ENCODE results near the gene ELF4. TPM values are rescaled to one million over a fixed set of nuclear protein-coding genes. Genes with fewer than 3 reads are reported as not detected.

Gene ELF4
- total and polyA plus RNA-seq, 4 experiments from 2014 or later = 7.4 to 31.3 (median 24.2) TPM

GRCh38 chrX:130066975-130067615, 43.2 kb downstream of the ELF4 start:
- Histone ChIP-seq H3K27ac (ENCODE audit: low read depth, low read length) (no peak overlapping the region), H3K4me1 (ENCODE audit: insufficient read depth, low read length) (no peaks in the 10 kb centered on the region), H3K36me3 (ENCODE audit: insufficient read depth, low read length) (peaks cover 24% of the 10 kb centered on the region), H3K27me3 (ENCODE audit: insufficient read depth, low read length) (no peaks in the 10 kb centered on the region), H3K9me3 (ENCODE audit: control insufficient read depth in 1 of 2, low read length in 2 of 2) (no peaks in the 10 kb centered on the region), H3K4me3 (ENCODE audit: low read length in 2 of 2) (no peak overlapping the region)
- intact Hi-C loops (cut with micrococcal nuclease) = no loop called here
- ChIA-PET CTCF (ENCODE audit: partially characterized antibody) (interaction anchor here (1.7 kb wide), 1 partner anchor 52 kb away, joined by 5 read pairs; no protein-coding TSS in a partner anchor), POLR2A (ENCODE audit: partially characterized antibody) (no interaction called here)
- Mint-ChIP-seq H3K27me3 (no peaks in the 10 kb centered on the region), H3K27ac (no peak overlapping the region), H3K36me3 (peaks cover 3 to 27% of the 10 kb centered on the region in 2 donors), H3K4me1 (peaks cover 0 to 4% (median 0%) of the 10 kb centered on the region in 4 donors), H3K9me3 (no peaks in the 10 kb centered on the region), H3K4me3 (no peak overlapping the region)
- DNase-seq = no peak

- Histone ChIP-seq H3K27me3 (ENCODE audit: insufficient read depth, low read length) (no peaks in the 10 kb centered on the region), H3K36me3 (ENCODE audit: insufficient read depth, low read length) (no peaks in the 10 kb centered on the region), H3K4me1 (ENCODE audit: insufficient read depth, low read length) (peaks cover 7% of the 10 kb centered on the region), H3K27ac (ENCODE audit: low read depth, low read length) (peak overlapping the region; percentile 39), H3K4me3 (ENCODE audit: low read length in 2 of 2) (peak overlapping the region in 1 of 2 donors; percentile 28), H3K9me3 (ENCODE audit: control insufficient read depth in 1 of 2, low read length in 2 of 2) (no peaks in the 10 kb centered on the region)
- intact Hi-C loops (cut with micrococcal nuclease) = loop anchor here (1.0 to 2.0 kb wide), 5 partner anchors 32 to 459 kb away; no protein-coding TSS in a partner anchor
- peaks cover 3 to 17% (median 11%) of the 10 kb centered on the region in 4 donors for H3K4me1 Mint-ChIP-seq
- H3K9me3 Mint-ChIP-seq = no peaks in the 10 kb centered on the region
- ChIA-PET POLR2A (ENCODE audit: partially characterized antibody) (interaction anchor here (0.7 to 2.0 kb wide), 4 partner anchors 14 to 155 kb away, joined by 3 to 9 read pairs (median 4); partner anchors contain the start of gene UTP14A), CTCF (ENCODE audit: partially characterized antibody) (interaction anchor here (0.6 to 2.7 kb wide), 45 partner anchors 8 to 460 kb away, joined by 3 to 95 read pairs (median 4); partner anchors contain the start of gene UTP14A)
- H3K27ac Mint-ChIP-seq = peak overlapping the region in 5 of 7 donors; percentile 27 to 70 (median 55)
- peaks cover 0 to 7% of the 10 kb centered on the region in 2 donors for H3K36me3 Mint-ChIP-seq
- H3K27me3 Mint-ChIP-seq = no peaks in the 10 kb centered on the region
- DNase-seq = peak; percentile 71 to 79 (median 72)
- H3K4me3 Mint-ChIP-seq = peak overlapping the region; percentile 65 to 82 (median 75)
These were observed 49.9 kb downstream of the ELF4 start for GRCh38 chrX:130060122-130061069.

DNA sequence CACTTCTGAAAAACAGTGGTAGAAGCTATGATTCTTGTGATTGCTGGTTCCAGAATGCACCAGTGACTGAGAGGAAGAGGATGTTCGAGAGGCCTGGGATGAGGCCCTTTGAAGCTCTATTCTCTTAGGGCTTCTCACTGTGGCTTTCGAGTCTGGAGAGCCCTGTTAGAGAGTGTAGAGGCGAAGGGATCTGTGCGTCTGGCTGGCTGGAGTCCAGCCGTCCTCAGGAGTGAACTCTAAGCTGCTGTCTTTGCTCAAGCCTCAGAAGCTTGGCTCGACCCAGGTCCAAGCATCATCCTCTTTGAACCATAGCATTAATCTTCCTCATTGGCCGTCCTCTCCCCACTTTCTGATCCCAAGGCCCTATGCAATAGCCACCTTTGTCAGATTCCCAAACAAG, 51.6 kb downstream of the ELF4 start:
- intact Hi-C loops (cut with micrococcal nuclease) = no loop called here
- Mint-ChIP-seq H3K4me3 (no peak overlapping the region), H3K27me3 (no peaks in the 10 kb centered on the region), H3K9me3 (no peaks in the 10 kb centered on the region), H3K27ac (peak overlapping the region in 3 of 7 donors; percentile 57 to 81 (median 59)), H3K36me3 (peaks cover 0 to 11% of the 10 kb centered on the region in 2 donors), H3K4me1 (peaks cover 3 to 17% (median 10%) of the 10 kb centered on the region in 4 donors)
- ChIA-PET CTCF (ENCODE audit: partially characterized antibody) (interaction anchor here (0.8 to 1.6 kb wide), 3 partner anchors 9 to 133 kb away, joined by 3 to 9 read pairs (median 4); no protein-coding TSS in a partner anchor), POLR2A (ENCODE audit: partially characterized antibody) (no interaction called here)
- Histone ChIP-seq H3K27me3 (ENCODE audit: insufficient read depth, low read length) (no peaks in the 10 kb centered on the region), H3K4me3 (ENCODE audit: low read length in 2 of 2) (no peak overlapping the region), H3K36me3 (ENCODE audit: insufficient read depth, low read length) (no peaks in the 10 kb centered on the region), H3K27ac (ENCODE audit: low read depth, low read length) (no peak overlapping the region), H3K9me3 (ENCODE audit: control insufficient read depth in 1 of 2, low read length in 2 of 2) (no peaks in the 10 kb centered on the region), H3K4me1 (ENCODE audit: insufficient read depth, low read length) (peaks cover 7% of the 10 kb centered on the region)
- DNase-seq = no peak

DNA sequence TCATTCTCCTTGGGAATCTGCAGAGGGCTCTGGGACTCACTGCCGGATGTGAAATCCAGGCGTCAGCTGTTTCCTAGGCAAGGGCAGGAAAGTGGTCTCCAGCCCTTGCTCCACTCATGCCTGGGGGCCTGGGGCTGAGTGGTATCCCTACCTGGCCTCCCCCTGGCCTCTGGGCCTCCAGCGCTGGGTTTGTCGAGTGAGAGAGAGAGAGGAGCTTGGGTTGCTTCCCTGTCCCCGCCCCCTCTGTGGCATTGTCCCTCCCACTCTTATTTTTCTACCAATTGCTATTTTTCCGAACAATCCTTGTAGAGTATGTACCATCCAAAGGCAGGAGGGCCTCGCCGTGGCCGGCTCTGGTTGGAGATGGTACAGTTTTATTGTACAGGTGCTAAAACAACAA, 53.1 kb downstream of the ELF4 start:
- H3K4me3 ChIP-seq (ENCODE audit: low read length in 2 of 2) = no peak overlapping the region
- no peaks in the 10 kb centered on the region for H3K36me3 ChIP-seq (ENCODE audit: insufficient read depth, low read length)
- ChIA-PET CTCF (ENCODE audit: partially characterized antibody) (no interaction called here), POLR2A (ENCODE audit: partially characterized antibody) (no interaction called here)
- Mint-ChIP-seq H3K27me3 (no peaks in the 10 kb centered on the region), H3K36me3 (peaks cover 2 to 15% of the 10 kb centered on the region in 2 donors), H3K4me1 (peaks cover 3 to 17% (median 10%) of the 10 kb centered on the region in 4 donors), H3K27ac (no peak overlapping the region), H3K4me3 (no peak overlapping the region), H3K9me3 (no peaks in the 10 kb centered on the region)
- peaks cover 7% of the 10 kb centered on the region for H3K4me1 ChIP-seq (ENCODE audit: insufficient read depth, low read length)
- DNase-seq = no peak
- no peaks in the 10 kb centered on the region for H3K9me3 ChIP-seq (ENCODE audit: control insufficient read depth in 1 of 2, low read length in 2 of 2)
- no peak overlapping the region for H3K27ac ChIP-seq (ENCODE audit: low read depth, low read length)
- H3K27me3 ChIP-seq (ENCODE audit: insufficient read depth, low read length) = no peaks in the 10 kb centered on the region
- intact Hi-C loops (cut with micrococcal nuclease) = no loop called here

- peaks cover 6 to 20% of the 10 kb centered on the region in 2 donors for H3K36me3 Mint-ChIP-seq
- POLR2A ChIA-PET (ENCODE audit: partially characterized antibody) = no interaction called here
- peaks cover 3% of the 10 kb centered on the region for H3K4me1 ChIP-seq (ENCODE audit: insufficient read depth, low read length)
- intact Hi-C loops (cut with micrococcal nuclease) = no loop called here
- no peak for DNase-seq
- H3K4me1 Mint-ChIP-seq = peaks cover 2 to 14% (median 8%) of the 10 kb centered on the region in 4 donors
- CTCF ChIA-PET (ENCODE audit: partially characterized antibody) = no interaction called here
- H3K27me3 Mint-ChIP-seq = no peaks in the 10 kb centered on the region
- no peak overlapping the region for H3K27ac Mint-ChIP-seq
- no peaks in the 10 kb centered on the region for H3K36me3 ChIP-seq (ENCODE audit: insufficient read depth, low read length)
- no peaks in the 10 kb centered on the region for H3K27me3 ChIP-seq (ENCODE audit: insufficient read depth, low read length)
- H3K4me3 ChIP-seq (ENCODE audit: low read length in 2 of 2) = no peak overlapping the region
- no peaks in the 10 kb centered on the region for H3K9me3 Mint-ChIP-seq
- H3K4me3 Mint-ChIP-seq = no peak overlapping the region
- no peak overlapping the region for H3K27ac ChIP-seq (ENCODE audit: low read depth, low read length)
- H3K9me3 ChIP-seq (ENCODE audit: control insufficient read depth in 1 of 2, low read length in 2 of 2) = no peaks in the 10 kb centered on the region
These were observed 54.4 kb downstream of the ELF4 start for GRCh38 chrX:130055899-130056298.

DNA sequence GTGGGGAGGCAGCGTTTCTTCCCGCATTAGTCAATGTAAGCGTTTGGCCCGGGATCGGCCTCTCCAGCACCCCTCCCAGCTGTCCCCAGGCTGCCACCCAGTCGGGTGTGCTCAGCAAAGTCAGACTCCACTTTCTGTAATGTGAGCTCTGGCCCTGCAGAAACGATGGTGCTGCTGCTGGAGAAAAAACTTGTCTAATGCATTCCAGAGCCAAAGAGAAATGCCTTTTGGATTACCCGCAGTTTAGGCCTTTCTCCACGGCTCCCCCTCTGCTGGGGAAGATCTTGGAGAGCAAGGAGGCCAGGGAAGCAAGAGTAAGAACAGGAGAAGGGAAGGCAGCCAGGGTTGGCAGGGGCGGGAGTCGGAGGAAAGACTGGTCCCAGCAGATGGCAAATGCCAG, 55.2 kb downstream of the ELF4 start:
- Mint-ChIP-seq H3K4me3 (no peak overlapping the region), H3K36me3 (peaks cover 6 to 22% of the 10 kb centered on the region in 2 donors), H3K27ac (peak overlapping the region in 1 of 7 donors; percentile 70), H3K27me3 (no peaks in the 10 kb centered on the region), H3K4me1 (peaks cover 2 to 10% (median 6%) of the 10 kb centered on the region in 4 donors), H3K9me3 (no peaks in the 10 kb centered on the region)
- intact Hi-C loops (cut with micrococcal nuclease) = no loop called here
- H3K9me3 ChIP-seq (ENCODE audit: control insufficient read depth in 1 of 2, low read length in 2 of 2) = no peaks in the 10 kb centered on the region
- DNase-seq = no peak
- H3K27ac ChIP-seq (ENCODE audit: low read depth, low read length) = no peak overlapping the region
- H3K4me3 ChIP-seq (ENCODE audit: low read length in 2 of 2) = no peak overlapping the region
- H3K27me3 ChIP-seq (ENCODE audit: insufficient read depth, low read length) = no peaks in the 10 kb centered on the region
- no peaks in the 10 kb centered on the region for H3K36me3 ChIP-seq (ENCODE audit: insufficient read depth, low read length)
- ChIA-PET POLR2A (ENCODE audit: partially characterized antibody) (no interaction called here), CTCF (ENCODE audit: partially characterized antibody) (no interaction called here)
- H3K4me1 ChIP-seq (ENCODE audit: insufficient read depth, low read length) = no peaks in the 10 kb centered on the region

GRCh38 chrX:130053236-130053635, 57.1 kb downstream of the ELF4 start:
- Mint-ChIP-seq H3K9me3 (no peaks in the 10 kb centered on the region), H3K4me3 (no peak overlapping the region), H3K4me1 (no peaks in the 10 kb centered on the region), H3K27ac (no peak overlapping the region), H3K27me3 (no peaks in the 10 kb centered on the region), H3K36me3 (peaks cover 9 to 25% of the 10 kb centered on the region in 2 donors)
- CTCF ChIA-PET (ENCODE audit: partially characterized antibody) = interaction anchor here (1.5 kb wide), 1 partner anchor 24 kb away, joined by 5 read pairs; no protein-coding TSS in a partner anchor
- DNase-seq = no peak
- POLR2A ChIA-PET (ENCODE audit: partially characterized antibody) = no interaction called here
- Histone ChIP-seq H3K27me3 (ENCODE audit: insufficient read depth, low read length) (no peaks in the 10 kb centered on the region), H3K36me3 (ENCODE audit: insufficient read depth, low read length) (no peaks in the 10 kb centered on the region), H3K9me3 (ENCODE audit: control insufficient read depth in 1 of 2, low read length in 2 of 2) (no peaks in the 10 kb centered on the region), H3K27ac (ENCODE audit: low read depth, low read length) (no peak overlapping the region), H3K4me3 (ENCODE audit: low read length in 2 of 2) (no peak overlapping the region), H3K4me1 (ENCODE audit: insufficient read depth, low read length) (no peaks in the 10 kb centered on the region)
- intact Hi-C loops (cut with micrococcal nuclease) = no loop called here

All from CD4-positive, alpha-beta memory T cell (primary cell).